SK-N-SH (cell line): ENCODE data around the gene FLT1.

Source experiments
- EP300 ChIP-seq, 2 experiments: IDR thresholded peaks; 2 replicates each; pipeline versions ENCODE4 v1.4.0 to v1.6.1; 2012; ENCODE audit warnings: borderline replicate concordance in 1 of 2, low read depth in 1 of 2, low read length in 1 of 2
- EZH2phosphoT487 ChIP-seq: fragments of 200-600 bp; sonication (generic); IDR thresholded peaks from 2 replicates; pipeline ENCODE4 v1.6.1; 2017; ENCODE audit warnings: low read depth, mixed run types, mild to moderate bottlenecking, antibody characterized with exemption, moderate library complexity, borderline replicate concordance
- MXI1 ChIP-seq: IDR thresholded peaks from 2 replicates; pipeline ENCODE4 v1.6.1; 2012; ENCODE audit warnings: mild to moderate bottlenecking, low read depth, low read length, improper control_type of control experiment
- RCOR1 ChIP-seq: fragments of 150-350 bp; IDR thresholded peaks from 2 replicates; pipeline ENCODE4 v1.6.1; 2017; ENCODE audit warnings: antibody characterized with exemption, low read length
- SMC3 ChIP-seq: IDR thresholded peaks from 2 replicates; pipeline ENCODE4 v1.6.1; 2012; ENCODE audit warnings: low read depth, low read length, improper control_type of control experiment
- TAF1 ChIP-seq: IDR thresholded peaks from 2 replicates; pipeline ENCODE4 v1.6.1; 2012; ENCODE audit warnings: low read depth, mild to moderate bottlenecking, low read length, moderate library complexity, borderline replicate concordance
- TCF12 ChIP-seq: IDR thresholded peaks from 2 replicates; pipeline ENCODE4 v1.4.0; 2012
- YY1 ChIP-seq: IDR thresholded peaks from 2 replicates; pipeline ENCODE4 v1.4.0; 2012; ENCODE audit warnings: low read depth, mild to moderate bottlenecking
- TF ChIP-seq, protein P1 (sequence below): IDR thresholded peaks from 2 replicates; pipeline ENCODE4 v1.6.1; 2012; ENCODE audit warnings: mild to moderate bottlenecking, low read depth, low read length, moderate library complexity
- TF ChIP-seq, protein P2 (sequence below): fragments of 150-350 bp; IDR thresholded peaks from 2 replicates; pipeline ENCODE4 v1.6.1; 2017; ENCODE audit warnings: antibody characterized with exemption, low read length, low read depth, borderline replicate concordance
- TF ChIP-seq, protein P3 (sequence below): fragments of 200-600 bp; sonication (generic); IDR thresholded peaks from 2 replicates; pipeline ENCODE4 v1.6.1; 2017; ENCODE audit warnings: antibody characterized with exemption, mild to moderate bottlenecking, moderate library complexity
- TF ChIP-seq, protein P4 (sequence below): IDR thresholded peaks from 2 replicates; pipeline ENCODE4 v1.4.0; 2012; ENCODE audit warnings: low read depth

DNA sequence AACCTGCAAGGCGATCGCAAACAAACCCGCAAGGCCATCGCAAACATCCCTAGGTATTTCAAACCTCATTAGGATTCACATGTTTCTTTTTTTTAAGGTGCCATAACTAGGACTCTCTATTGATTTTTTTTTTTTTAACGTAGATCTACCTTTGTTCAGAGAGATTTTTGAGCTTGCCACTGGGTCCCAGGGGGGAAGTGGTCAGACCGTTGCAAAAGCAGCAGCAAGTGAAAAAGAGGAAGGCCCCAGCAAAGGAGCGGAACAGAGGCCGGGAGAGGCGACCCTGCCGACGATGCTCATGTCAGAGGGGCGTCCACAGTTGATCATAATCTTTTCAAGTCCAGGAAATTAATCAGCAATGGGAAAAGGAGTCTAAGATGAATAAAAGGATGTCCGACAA lies 32.7 kb upstream of the FLT1 start:
- TF ChIP-seq, protein P1, sequence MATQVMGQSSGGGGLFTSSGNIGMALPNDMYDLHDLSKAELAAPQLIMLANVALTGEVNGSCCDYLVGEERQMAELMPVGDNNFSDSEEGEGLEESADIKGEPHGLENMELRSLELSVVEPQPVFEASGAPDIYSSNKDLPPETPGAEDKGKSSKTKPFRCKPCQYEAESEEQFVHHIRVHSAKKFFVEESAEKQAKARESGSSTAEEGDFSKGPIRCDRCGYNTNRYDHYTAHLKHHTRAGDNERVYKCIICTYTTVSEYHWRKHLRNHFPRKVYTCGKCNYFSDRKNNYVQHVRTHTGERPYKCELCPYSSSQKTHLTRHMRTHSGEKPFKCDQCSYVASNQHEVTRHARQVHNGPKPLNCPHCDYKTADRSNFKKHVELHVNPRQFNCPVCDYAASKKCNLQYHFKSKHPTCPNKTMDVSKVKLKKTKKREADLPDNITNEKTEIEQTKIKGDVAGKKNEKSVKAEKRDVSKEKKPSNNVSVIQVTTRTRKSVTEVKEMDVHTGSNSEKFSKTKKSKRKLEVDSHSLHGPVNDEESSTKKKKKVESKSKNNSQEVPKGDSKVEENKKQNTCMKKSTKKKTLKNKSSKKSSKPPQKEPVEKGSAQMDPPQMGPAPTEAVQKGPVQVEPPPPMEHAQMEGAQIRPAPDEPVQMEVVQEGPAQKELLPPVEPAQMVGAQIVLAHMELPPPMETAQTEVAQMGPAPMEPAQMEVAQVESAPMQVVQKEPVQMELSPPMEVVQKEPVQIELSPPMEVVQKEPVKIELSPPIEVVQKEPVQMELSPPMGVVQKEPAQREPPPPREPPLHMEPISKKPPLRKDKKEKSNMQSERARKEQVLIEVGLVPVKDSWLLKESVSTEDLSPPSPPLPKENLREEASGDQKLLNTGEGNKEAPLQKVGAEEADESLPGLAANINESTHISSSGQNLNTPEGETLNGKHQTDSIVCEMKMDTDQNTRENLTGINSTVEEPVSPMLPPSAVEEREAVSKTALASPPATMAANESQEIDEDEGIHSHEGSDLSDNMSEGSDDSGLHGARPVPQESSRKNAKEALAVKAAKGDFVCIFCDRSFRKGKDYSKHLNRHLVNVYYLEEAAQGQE: no peak
- TF ChIP-seq RCOR1 (no peak), EP300 (IDR thresholded peaks at IDR 0.05; ENCODE audit: borderline replicate concordance in 1 of 2, low read depth in 1 of 2, low read length in 1 of 2) (no peak), TAF1 (no peak), SMC3 (no peak), TCF12 (no peak), EZH2phosphoT487 (no peak), YY1 (no peak), MXI1 (no peak)
- TF ChIP-seq, protein P2, sequence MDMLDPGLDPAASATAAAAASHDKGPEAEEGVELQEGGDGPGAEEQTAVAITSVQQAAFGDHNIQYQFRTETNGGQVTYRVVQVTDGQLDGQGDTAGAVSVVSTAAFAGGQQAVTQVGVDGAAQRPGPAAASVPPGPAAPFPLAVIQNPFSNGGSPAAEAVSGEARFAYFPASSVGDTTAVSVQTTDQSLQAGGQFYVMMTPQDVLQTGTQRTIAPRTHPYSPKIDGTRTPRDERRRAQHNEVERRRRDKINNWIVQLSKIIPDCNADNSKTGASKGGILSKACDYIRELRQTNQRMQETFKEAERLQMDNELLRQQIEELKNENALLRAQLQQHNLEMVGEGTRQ: no peak
- TF ChIP-seq, protein P3, sequence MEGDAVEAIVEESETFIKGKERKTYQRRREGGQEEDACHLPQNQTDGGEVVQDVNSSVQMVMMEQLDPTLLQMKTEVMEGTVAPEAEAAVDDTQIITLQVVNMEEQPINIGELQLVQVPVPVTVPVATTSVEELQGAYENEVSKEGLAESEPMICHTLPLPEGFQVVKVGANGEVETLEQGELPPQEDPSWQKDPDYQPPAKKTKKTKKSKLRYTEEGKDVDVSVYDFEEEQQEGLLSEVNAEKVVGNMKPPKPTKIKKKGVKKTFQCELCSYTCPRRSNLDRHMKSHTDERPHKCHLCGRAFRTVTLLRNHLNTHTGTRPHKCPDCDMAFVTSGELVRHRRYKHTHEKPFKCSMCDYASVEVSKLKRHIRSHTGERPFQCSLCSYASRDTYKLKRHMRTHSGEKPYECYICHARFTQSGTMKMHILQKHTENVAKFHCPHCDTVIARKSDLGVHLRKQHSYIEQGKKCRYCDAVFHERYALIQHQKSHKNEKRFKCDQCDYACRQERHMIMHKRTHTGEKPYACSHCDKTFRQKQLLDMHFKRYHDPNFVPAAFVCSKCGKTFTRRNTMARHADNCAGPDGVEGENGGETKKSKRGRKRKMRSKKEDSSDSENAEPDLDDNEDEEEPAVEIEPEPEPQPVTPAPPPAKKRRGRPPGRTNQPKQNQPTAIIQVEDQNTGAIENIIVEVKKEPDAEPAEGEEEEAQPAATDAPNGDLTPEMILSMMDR: no peak
- TF ChIP-seq, protein P4, sequence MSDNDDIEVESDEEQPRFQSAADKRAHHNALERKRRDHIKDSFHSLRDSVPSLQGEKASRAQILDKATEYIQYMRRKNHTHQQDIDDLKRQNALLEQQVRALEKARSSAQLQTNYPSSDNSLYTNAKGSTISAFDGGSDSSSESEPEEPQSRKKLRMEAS: no peak
